Stomach smooth muscle (tissue), 2 donors: ENCODE results near the gene SMAD6.

Source experiments
- H3K27ac ChIP-seq: one replicate; pipeline ENCODE4 v1.7.0; 2013; ENCODE audit warnings: mild to moderate bottlenecking, low read length, inconsistent platforms
- H3K27me3 ChIP-seq, 2 donors: one replicate each; pipeline ENCODE4 v1.7.0; 2013; ENCODE audit warnings: low read length in 2 of 2; ENCODE audit not compliant: insufficient read depth in 2 of 2, control insufficient read depth in 1 of 2
- H3K36me3 ChIP-seq, 2 donors: one replicate each; pipeline ENCODE4 v1.7.0; 2013; ENCODE audit warnings: low read length in 2 of 2; ENCODE audit not compliant: control insufficient read depth in 2 of 2, insufficient read depth in 2 of 2
- H3K4me1 ChIP-seq: one replicate; pipeline ENCODE4 v1.7.0; 2013; ENCODE audit warnings: low read length; ENCODE audit not compliant: control insufficient read depth, insufficient read depth
- H3K4me3 ChIP-seq, 2 donors: one replicate each; pipeline ENCODE4 v1.7.0; 2013; ENCODE audit warnings: low read length in 2 of 2
- H3K9ac ChIP-seq, 2 donors: one replicate each; pipeline ENCODE4 v1.7.0; 2013; ENCODE audit warnings: low read length in 2 of 2, mild to moderate bottlenecking in 1 of 2
- H3K9me3 ChIP-seq, 2 donors: one replicate each; pipeline ENCODE4 v1.7.0; 2013; ENCODE audit warnings: low read length in 2 of 2; ENCODE audit not compliant: control insufficient read depth in 2 of 2
- donor health status: healthy.
- donor health status: Pancreatic carcinoma.

Gene SMAD6

GRCh38 chr15:66743703-66744536 lies 41.9 kb downstream of the SMAD6 start:
- Histone ChIP-seq H3K9me3 (no peaks in the 10 kb centered on the region), H3K27ac (no peak overlapping the region), H3K4me3 (no peak overlapping the region), H3K9ac (no peak overlapping the region), H3K27me3 (no peaks in the 10 kb centered on the region), H3K36me3 (no peaks in the 10 kb centered on the region), H3K4me1 (peaks cover 22% of the 10 kb centered on the region)

- H3K27ac ChIP-seq, result no peak overlapping the region
- H3K27me3 ChIP-seq, result no peaks in the 10 kb centered on the region
- no peak overlapping the region for H3K4me3 ChIP-seq
- H3K36me3 ChIP-seq, result no peaks in the 10 kb centered on the region
- peaks cover 22% of the 10 kb centered on the region for H3K4me1 ChIP-seq
- H3K9me3 ChIP-seq, result no peaks in the 10 kb centered on the region
- no peak overlapping the region for H3K9ac ChIP-seq
Observed at GRCh38 chr15:66744610-66745279, 42.7 kb downstream of the SMAD6 start.

GRCh38 chr15:66745530-66746230 lies 43.6 kb downstream of the SMAD6 start:
- Histone ChIP-seq H3K4me3 (no peak overlapping the region), H3K36me3 (no peaks in the 10 kb centered on the region), H3K27ac (no peak overlapping the region), H3K9ac (no peak overlapping the region), H3K27me3 (no peaks in the 10 kb centered on the region), H3K9me3 (no peaks in the 10 kb centered on the region), H3K4me1 (peaks cover 20% of the 10 kb centered on the region)

- H3K36me3 ChIP-seq, result no peaks in the 10 kb centered on the region
- H3K9ac ChIP-seq, result no peak overlapping the region
- H3K27ac ChIP-seq, result no peak overlapping the region
- no peaks in the 10 kb centered on the region for H3K9me3 ChIP-seq
- H3K4me3 ChIP-seq, result no peak overlapping the region
- peaks cover 18% of the 10 kb centered on the region for H3K4me1 ChIP-seq
- no peaks in the 10 kb centered on the region for H3K27me3 ChIP-seq
Observed at GRCh38 chr15:66746231-66746605, 44.2 kb downstream of the SMAD6 start.

GRCh38 chr15:66747223-66747622 lies 45.2 kb downstream of the SMAD6 start:
- H3K27ac ChIP-seq, result no peak overlapping the region

GRCh38 chr15:66747886-66748707 lies 46.1 kb downstream of the SMAD6 start:
- no peak overlapping the region for H3K4me3 ChIP-seq
- no peaks in the 10 kb centered on the region for H3K27me3 ChIP-seq
- no peaks in the 10 kb centered on the region for H3K9me3 ChIP-seq
- H3K9ac ChIP-seq, result no peak overlapping the region
- peaks cover 21% of the 10 kb centered on the region for H3K4me1 ChIP-seq
- no peaks in the 10 kb centered on the region for H3K36me3 ChIP-seq
- H3K27ac ChIP-seq, result no peak overlapping the region

More at GRCh38 chr15:66747223-66747622, 45.2 kb downstream of the SMAD6 start:
- no peaks in the 10 kb centered on the region for H3K9me3 ChIP-seq
- H3K36me3 ChIP-seq, result no peaks in the 10 kb centered on the region
- H3K4me3 ChIP-seq, result no peak overlapping the region
- peaks cover 21% of the 10 kb centered on the region for H3K4me1 ChIP-seq
- no peaks in the 10 kb centered on the region for H3K27me3 ChIP-seq
- H3K9ac ChIP-seq, result no peak overlapping the region

- no peak overlapping the region for H3K4me3 ChIP-seq
- no peak overlapping the region for H3K9ac ChIP-seq
- no peaks in the 10 kb centered on the region for H3K9me3 ChIP-seq
- H3K27me3 ChIP-seq, result no peaks in the 10 kb centered on the region
- H3K4me1 ChIP-seq, result peaks cover 21% of the 10 kb centered on the region
- H3K36me3 ChIP-seq, result no peaks in the 10 kb centered on the region
- no peak overlapping the region for H3K27ac ChIP-seq
Observed at GRCh38 chr15:66748708-66749035, 46.6 kb downstream of the SMAD6 start.

GRCh38 chr15:66749841-66750575 lies 48.0 kb downstream of the SMAD6 start:
- Histone ChIP-seq H3K36me3 (no peaks in the 10 kb centered on the region), H3K27me3 (no peaks in the 10 kb centered on the region), H3K9me3 (peaks cover 0 to 2% of the 10 kb centered on the region in 2 donors), H3K4me1 (peaks cover 10% of the 10 kb centered on the region), H3K27ac (no peak overlapping the region), H3K4me3 (no peak overlapping the region), H3K9ac (no peak overlapping the region)

GRCh38 chr15:66750609-66751008 lies 48.6 kb downstream of the SMAD6 start:
- Histone ChIP-seq H3K9me3 (peaks cover 0 to 8% of the 10 kb centered on the region in 2 donors), H3K4me1 (peaks cover 9% of the 10 kb centered on the region), H3K9ac (no peak overlapping the region)

GRCh38 chr15:66751579-66751978 lies 49.5 kb downstream of the SMAD6 start:
- Histone ChIP-seq H3K27me3 (no peaks in the 10 kb centered on the region), H3K9ac (no peak overlapping the region), H3K9me3 (peaks cover 0 to 11% of the 10 kb centered on the region in 2 donors), H3K36me3 (no peaks in the 10 kb centered on the region), H3K4me1 (peaks cover 9% of the 10 kb centered on the region), H3K4me3 (no peak overlapping the region), H3K27ac (no peak overlapping the region)

More at GRCh38 chr15:66750609-66751008, 48.6 kb downstream of the SMAD6 start:
- Histone ChIP-seq H3K27ac (no peak overlapping the region), H3K27me3 (no peaks in the 10 kb centered on the region), H3K36me3 (no peaks in the 10 kb centered on the region), H3K4me3 (no peak overlapping the region)
